Activated CD8-positive, alpha-beta memory T cell treated with anti-CD3 and anti-CD28 coated beads, Interleukin-2, amount 50 U/mL, for 4 hours (primary cell): ENCODE measurements around the gene TAX1BP3.

Experiments used
- DNase-seq: peaks from one replicate; pipeline ENCODE4 v3.0.0-alpha.2; 2020

Gene TAX1BP3

GRCh38 chr17:3621146-3621720 is 47.1 kb downstream of the TAX1BP3 start:
- DNase-seq, result no peak

- DNase-seq, result no peak
Observed at GRCh38 chr17:3615160-3615870, 53.1 kb downstream of the TAX1BP3 start.

DNA sequence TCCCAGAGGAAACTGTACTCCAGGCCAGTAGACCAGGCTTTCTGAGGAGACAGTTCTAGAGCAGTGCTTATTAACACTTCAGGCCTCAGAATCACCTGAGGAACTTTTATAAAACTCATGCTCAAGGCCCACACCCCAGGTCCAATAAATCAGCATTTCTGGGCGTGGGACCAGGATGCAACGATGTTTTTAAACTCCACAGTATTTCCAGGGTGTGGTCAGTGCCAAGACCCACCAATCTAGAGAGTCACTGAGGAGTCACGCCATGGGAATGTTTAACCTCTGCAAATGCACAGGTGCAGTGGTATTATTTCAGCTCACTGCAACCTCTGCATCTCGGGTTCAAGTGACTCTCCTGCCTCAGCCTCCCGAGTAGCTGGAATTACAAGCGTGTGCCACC is 55.3 kb downstream of the TAX1BP3 start:
- no peak for DNase-seq
